ENCODE measurements around the gene SLC39A6.
"Not testable (repeated sequence)": the region's sequence is repeated elsewhere in the genome, so short reads cannot be mapped to it uniquely, and the experiment has no call there.

SLC39A6 gene

GRCh38 chr18:36066001-36066400 is 63.1 kb downstream of the SLC39A6 start:
- in situ Hi-C loops (cut with HindIII; ENCODE audit: low sequenced_read_pairs), result no loop called here

GRCh38 chr18:36064809-36065079 is 64.4 kb downstream of the SLC39A6 start:
- in situ Hi-C loops (cut with HindIII; ENCODE audit: low sequenced_read_pairs), result not testable (repeated sequence)

- in situ Hi-C loops (cut with HindIII; ENCODE audit: low sequenced_read_pairs), result no loop called here
These were observed 64.9 kb downstream of the SLC39A6 start for GRCh38 chr18:36064027-36064808.

GRCh38 chr18:36058674-36059073 is 70.5 kb downstream of the SLC39A6 start:
- in situ Hi-C loops (cut with HindIII; ENCODE audit: low sequenced_read_pairs), result no loop called here
